Panc1 (cell line): ENCODE data around the gene KCNMA1. TPM values are rescaled to one million over a fixed set of nuclear protein-coding genes. Genes with fewer than 3 reads are reported as not detected.

Source experiments
- ATAC-seq: fragments of 200-7000 bp; cut with Tn5 transposase; 2 replicates; pipeline ENCODE4 v1.9.1; 2020; ENCODE audit warnings: mild to moderate bottlenecking, moderate library complexity
- BruUV-seq: library from RNA; stranded (reverse); fragments of 400-500 nt; replicated peaks from 2 replicates; lab custom pipeline; 2021; lab: Mats Ljungman, UMichigan
- CTCF ChIA-PET: fragments of 300-600 bp; sonication (Branson Sonifier 250); formaldehyde crosslinking; loops from one replicate; lab custom pipeline; 2022; ENCODE audit warnings: antibody characterized with exemption; lab: Charles Lee
- POLR2A ChIA-PET: fragments of 300-600 bp; sonication (Branson Sonifier 250); formaldehyde crosslinking; loops from one replicate; lab custom pipeline; 2022; ENCODE audit warnings: antibody characterized with exemption; lab: Charles Lee
- DNase-seq: peaks from one replicate; pipeline ENCODE4 v3.0.0-alpha.2; 2010; ENCODE audit warnings: low read depth, low spot score
- H3K27ac ChIP-seq: 2 replicates; pipeline ENCODE4 v1.5.1; 2011; ENCODE audit warnings: mild to moderate bottlenecking, low read length, inconsistent platforms
- H3K27me3 ChIP-seq: fragments of 200-500 bp; sonication (Bioruptor generic); 2 replicates; pipeline ENCODE4 v1.6.0; 2014; ENCODE audit warnings: low read length, inconsistent platforms; ENCODE audit not compliant: control insufficient read depth, insufficient read depth
- H3K36me3 ChIP-seq: fragments of 200-500 bp; sonication (Bioruptor generic); 2 replicates; pipeline ENCODE4 v1.5.1; 2014; ENCODE audit warnings: inconsistent platforms, mild to moderate bottlenecking, low read length, moderate library complexity; ENCODE audit not compliant: control insufficient read depth, insufficient read depth
- H3K4me1 ChIP-seq: 2 replicates; pipeline ENCODE4 v1.5.1; 2011; ENCODE audit warnings: inconsistent platforms, mild to moderate bottlenecking, low read length, moderate library complexity; ENCODE audit not compliant: control insufficient read depth, insufficient read depth
- H3K4me3 ChIP-seq, 2 experiments: 2 replicates each; pipeline ENCODE4 v1.5.1; 2011 to 2012; ENCODE audit warnings: low read depth in 2 of 2, low read length in 2 of 2, mild to moderate bottlenecking in 2 of 2, inconsistent platforms in 1 of 2, moderate library complexity in 1 of 2
- H3K9me3 ChIP-seq: fragments of 200-500 bp; sonication (Bioruptor generic); 2 replicates; pipeline ENCODE4 v1.5.1; 2014; ENCODE audit warnings: low read depth, mild to moderate bottlenecking, inconsistent platforms, low read length, moderate library complexity; ENCODE audit not compliant: control insufficient read depth, insufficient read depth
- POLR2AphosphoS5 ChIP-seq: IDR thresholded peaks from 2 replicates; pipeline ENCODE4 v1.6.1; 2012; ENCODE audit warnings: mild to moderate bottlenecking, low read depth, low read length, moderate library complexity
- SIN3A ChIP-seq: IDR thresholded peaks from 2 replicates; pipeline ENCODE4 v1.6.1; 2012; ENCODE audit warnings: low read depth, mild to moderate bottlenecking, low read length, moderate library complexity, borderline replicate concordance; ENCODE audit not compliant: insufficient read depth
- TCF7L2 ChIP-seq: IDR thresholded peaks from 2 replicates; pipeline ENCODE4 v1.6.1; 2011; ENCODE audit warnings: mild to moderate bottlenecking, low read depth, low read length, inconsistent platforms
- in situ Hi-C: cut with HindIII; loops from 2 replicates; pipeline ENCODE4 v1.10.0; 2016; ENCODE audit warnings: low sequenced_read_pairs, low pct_unique_long_range_greater_than_20kb
- intact Hi-C: fragments of 100-400 bp; cut with micrococcal nuclease; formaldehyde crosslinking; loops from one replicate; pipeline ENCODE4 v1.10.0; 2022; ENCODE audit not compliant: unreplicated experiment
- total RNA-seq: library from RNA; stranded (reverse); gene quantifications from one replicate; pipeline ENCODE4 v1.2.1, GENCODE V29; 2021; ENCODE audit not compliant: unreplicated experiment
- TF ChIP-seq, protein P1 (sequence below): fragments of 450-650 bp; IDR thresholded peaks from 2 replicates; pipeline ENCODE4 v1.5.1; 2017; ENCODE audit warnings: mild to moderate bottlenecking
- TF ChIP-seq, protein P2 (sequence below), 2 experiments: IDR thresholded peaks; 2 replicates each; pipeline ENCODE4 v1.6.1; 2011 to 2012; ENCODE audit warnings: low read depth in 2 of 2, control low read depth in 1 of 2, low read length in 1 of 2, mild to moderate bottlenecking in 1 of 2, moderate library complexity in 1 of 2; ENCODE audit not compliant: insufficient read depth in 1 of 2

KCNMA1 gene
- total RNA-seq, 1 experiment from 2014 or later, result 91.9 TPM

DNA sequence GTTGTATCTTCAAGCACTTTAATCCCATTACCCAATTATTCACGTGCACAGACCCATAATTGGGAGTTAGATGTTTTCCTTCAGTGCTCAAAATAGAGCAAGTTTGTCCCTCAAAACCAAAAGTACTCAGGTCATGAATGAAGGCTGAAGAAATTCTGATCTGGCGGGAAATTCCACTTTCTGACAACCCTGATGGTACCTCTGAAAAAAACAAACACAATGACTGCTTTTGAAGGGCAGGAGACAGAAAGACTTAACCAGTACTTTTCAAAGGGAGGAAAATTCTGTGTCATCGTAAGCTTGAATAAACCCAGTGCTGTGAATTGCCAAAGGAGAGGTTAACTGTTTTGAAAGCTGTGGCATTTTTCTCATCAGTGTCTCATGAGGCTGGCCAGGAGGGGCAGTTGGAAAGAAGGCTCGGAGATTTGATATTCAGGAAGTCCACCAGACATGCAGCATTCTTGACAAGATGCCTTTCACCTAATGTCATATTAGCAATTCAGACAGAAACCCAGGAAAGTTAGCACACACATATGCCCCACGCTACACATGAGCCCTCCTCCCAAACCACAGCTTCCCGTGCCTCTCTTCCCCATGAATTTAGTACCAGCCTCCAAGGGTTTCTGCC, 347.0 kb downstream of the KCNMA1 start:
- TF ChIP-seq, protein P1, sequence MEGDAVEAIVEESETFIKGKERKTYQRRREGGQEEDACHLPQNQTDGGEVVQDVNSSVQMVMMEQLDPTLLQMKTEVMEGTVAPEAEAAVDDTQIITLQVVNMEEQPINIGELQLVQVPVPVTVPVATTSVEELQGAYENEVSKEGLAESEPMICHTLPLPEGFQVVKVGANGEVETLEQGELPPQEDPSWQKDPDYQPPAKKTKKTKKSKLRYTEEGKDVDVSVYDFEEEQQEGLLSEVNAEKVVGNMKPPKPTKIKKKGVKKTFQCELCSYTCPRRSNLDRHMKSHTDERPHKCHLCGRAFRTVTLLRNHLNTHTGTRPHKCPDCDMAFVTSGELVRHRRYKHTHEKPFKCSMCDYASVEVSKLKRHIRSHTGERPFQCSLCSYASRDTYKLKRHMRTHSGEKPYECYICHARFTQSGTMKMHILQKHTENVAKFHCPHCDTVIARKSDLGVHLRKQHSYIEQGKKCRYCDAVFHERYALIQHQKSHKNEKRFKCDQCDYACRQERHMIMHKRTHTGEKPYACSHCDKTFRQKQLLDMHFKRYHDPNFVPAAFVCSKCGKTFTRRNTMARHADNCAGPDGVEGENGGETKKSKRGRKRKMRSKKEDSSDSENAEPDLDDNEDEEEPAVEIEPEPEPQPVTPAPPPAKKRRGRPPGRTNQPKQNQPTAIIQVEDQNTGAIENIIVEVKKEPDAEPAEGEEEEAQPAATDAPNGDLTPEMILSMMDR, result no peak
- no peak for TF ChIP-seq TCF7L2
- TF ChIP-seq, protein P2, sequence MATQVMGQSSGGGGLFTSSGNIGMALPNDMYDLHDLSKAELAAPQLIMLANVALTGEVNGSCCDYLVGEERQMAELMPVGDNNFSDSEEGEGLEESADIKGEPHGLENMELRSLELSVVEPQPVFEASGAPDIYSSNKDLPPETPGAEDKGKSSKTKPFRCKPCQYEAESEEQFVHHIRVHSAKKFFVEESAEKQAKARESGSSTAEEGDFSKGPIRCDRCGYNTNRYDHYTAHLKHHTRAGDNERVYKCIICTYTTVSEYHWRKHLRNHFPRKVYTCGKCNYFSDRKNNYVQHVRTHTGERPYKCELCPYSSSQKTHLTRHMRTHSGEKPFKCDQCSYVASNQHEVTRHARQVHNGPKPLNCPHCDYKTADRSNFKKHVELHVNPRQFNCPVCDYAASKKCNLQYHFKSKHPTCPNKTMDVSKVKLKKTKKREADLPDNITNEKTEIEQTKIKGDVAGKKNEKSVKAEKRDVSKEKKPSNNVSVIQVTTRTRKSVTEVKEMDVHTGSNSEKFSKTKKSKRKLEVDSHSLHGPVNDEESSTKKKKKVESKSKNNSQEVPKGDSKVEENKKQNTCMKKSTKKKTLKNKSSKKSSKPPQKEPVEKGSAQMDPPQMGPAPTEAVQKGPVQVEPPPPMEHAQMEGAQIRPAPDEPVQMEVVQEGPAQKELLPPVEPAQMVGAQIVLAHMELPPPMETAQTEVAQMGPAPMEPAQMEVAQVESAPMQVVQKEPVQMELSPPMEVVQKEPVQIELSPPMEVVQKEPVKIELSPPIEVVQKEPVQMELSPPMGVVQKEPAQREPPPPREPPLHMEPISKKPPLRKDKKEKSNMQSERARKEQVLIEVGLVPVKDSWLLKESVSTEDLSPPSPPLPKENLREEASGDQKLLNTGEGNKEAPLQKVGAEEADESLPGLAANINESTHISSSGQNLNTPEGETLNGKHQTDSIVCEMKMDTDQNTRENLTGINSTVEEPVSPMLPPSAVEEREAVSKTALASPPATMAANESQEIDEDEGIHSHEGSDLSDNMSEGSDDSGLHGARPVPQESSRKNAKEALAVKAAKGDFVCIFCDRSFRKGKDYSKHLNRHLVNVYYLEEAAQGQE (IDR thresholded peaks at IDR 0.05; ENCODE audit: insufficient read depth in 1 of 2, low read depth in 2 of 2, low read length in 1 of 2), result no peak
- TF ChIP-seq SIN3A, result no peak
- TF ChIP-seq POLR2AphosphoS5, result no peak
- Histone ChIP-seq H3K9me3 (no peaks in the 10 kb centered on the region), H3K4me3 (no peak overlapping the region), H3K27me3 (no peaks in the 10 kb centered on the region), H3K36me3 (no peaks in the 10 kb centered on the region), H3K4me1 (peaks cover 46% of the 10 kb centered on the region), H3K27ac (peak overlapping the region; percentile 45)
- ChIA-PET POLR2A (no interaction called here), CTCF (no interaction called here)
- no TSS peak for BruUV-seq
- ATAC-seq, result peak; percentile 16; the same call in 1 of the 2 replicates
- DNase-seq, result no peak
- in situ Hi-C loops, result no loop called here
- intact Hi-C loops, result no loop called here

- ATAC-seq (no peak), DNase-seq (no peak)
- intact Hi-C loops (no loop called here), in situ Hi-C loops (no loop called here)
- H3K27ac ChIP-seq, result no peak overlapping the region
- no TSS peak for BruUV-seq
- no peaks in the 10 kb centered on the region for H3K9me3 ChIP-seq
- TF ChIP-seq SIN3A (no peak), TCF7L2 (no peak), POLR2AphosphoS5 (no peak)
- TF ChIP-seq, protein P2 (IDR thresholded peaks at IDR 0.05; ENCODE audit: insufficient read depth in 1 of 2, low read depth in 2 of 2, low read length in 1 of 2), result no peak
- TF ChIP-seq, protein P1, result no peak
- ChIA-PET CTCF (no interaction called here), POLR2A (no interaction called here)
- peaks cover 46% of the 10 kb centered on the region for H3K4me1 ChIP-seq
- H3K36me3 ChIP-seq, result no peaks in the 10 kb centered on the region
- no peaks in the 10 kb centered on the region for H3K27me3 ChIP-seq
- no peak overlapping the region for H3K4me3 ChIP-seq
Measured at GRCh38 chr10:77289790-77290189, 347.8 kb downstream of the KCNMA1 start.
